ENCODE results near the gene ACADSB. TPM values are rescaled to one million over a fixed set of nuclear protein-coding genes. Genes with fewer than 3 reads are reported as not detected.

ACADSB gene
- total RNA-seq, 1 donor from 2014 or later, result 22.7 TPM

DNA sequence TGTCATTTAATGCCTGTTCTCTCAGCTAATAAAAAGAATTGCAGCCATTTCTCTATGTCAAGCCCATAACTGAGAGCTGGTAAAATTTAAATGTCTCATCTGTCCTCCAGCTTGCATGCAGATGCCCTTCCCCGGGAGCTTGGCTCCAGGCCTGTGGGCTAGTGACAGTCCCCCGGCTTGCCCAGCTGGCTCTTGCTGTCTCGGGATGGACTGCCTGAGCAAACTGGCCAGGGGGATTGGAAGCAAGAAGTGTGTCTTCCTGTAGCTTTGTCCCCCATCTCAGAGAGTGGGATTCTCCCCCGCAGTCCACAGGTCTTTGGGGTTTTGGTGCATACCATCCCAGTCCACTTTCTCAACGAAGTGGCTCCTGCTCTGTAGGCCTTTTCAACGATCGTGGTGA is 73.1 kb downstream of the ACADSB start:
- Mint-ChIP-seq H3K27me3 (peaks cover 11% of the 10 kb centered on the region), H3K36me3 (ENCODE audit: low read depth) (no peaks in the 10 kb centered on the region), H3K4me1 (no peaks in the 10 kb centered on the region), H3K9me3 (no peaks in the 10 kb centered on the region), H3K27ac (no peak overlapping the region), H3K4me3 (no peak overlapping the region)
- CTCF ChIA-PET, result no interaction called here
- TF ChIP-seq, protein P1, sequence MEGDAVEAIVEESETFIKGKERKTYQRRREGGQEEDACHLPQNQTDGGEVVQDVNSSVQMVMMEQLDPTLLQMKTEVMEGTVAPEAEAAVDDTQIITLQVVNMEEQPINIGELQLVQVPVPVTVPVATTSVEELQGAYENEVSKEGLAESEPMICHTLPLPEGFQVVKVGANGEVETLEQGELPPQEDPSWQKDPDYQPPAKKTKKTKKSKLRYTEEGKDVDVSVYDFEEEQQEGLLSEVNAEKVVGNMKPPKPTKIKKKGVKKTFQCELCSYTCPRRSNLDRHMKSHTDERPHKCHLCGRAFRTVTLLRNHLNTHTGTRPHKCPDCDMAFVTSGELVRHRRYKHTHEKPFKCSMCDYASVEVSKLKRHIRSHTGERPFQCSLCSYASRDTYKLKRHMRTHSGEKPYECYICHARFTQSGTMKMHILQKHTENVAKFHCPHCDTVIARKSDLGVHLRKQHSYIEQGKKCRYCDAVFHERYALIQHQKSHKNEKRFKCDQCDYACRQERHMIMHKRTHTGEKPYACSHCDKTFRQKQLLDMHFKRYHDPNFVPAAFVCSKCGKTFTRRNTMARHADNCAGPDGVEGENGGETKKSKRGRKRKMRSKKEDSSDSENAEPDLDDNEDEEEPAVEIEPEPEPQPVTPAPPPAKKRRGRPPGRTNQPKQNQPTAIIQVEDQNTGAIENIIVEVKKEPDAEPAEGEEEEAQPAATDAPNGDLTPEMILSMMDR (IDR thresholded peaks at IDR 0.05), result no peak
- ATAC-seq (ENCODE audit: low read depth) (no peak), DNase-seq (no peak)
- POLR2A ChIA-PET, result no interaction called here
- intact Hi-C loops (cut with micrococcal nuclease), result no loop called here

DNA sequence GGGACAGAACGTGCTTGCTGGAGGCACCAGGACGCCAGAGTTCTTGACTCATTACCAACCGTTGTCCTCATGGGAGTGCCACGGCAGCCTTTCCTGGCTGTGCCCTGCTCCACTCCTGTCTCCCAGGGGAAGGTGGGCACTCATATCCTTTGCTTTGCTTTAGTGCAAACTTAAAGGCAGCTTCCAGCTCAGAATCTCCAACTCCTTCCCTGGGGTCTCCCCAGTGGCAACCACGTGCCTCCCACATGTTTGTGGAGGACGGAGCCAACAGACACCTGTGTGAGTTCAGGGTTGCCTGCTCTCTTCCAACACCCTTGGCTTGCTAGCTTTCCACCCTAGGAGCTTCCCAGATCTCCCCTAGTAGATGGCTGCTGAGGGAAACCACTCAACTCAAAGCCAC is 75.0 kb downstream of the ACADSB start:
- DNase-seq, result no peak
- Mint-ChIP-seq H3K27ac (no peak overlapping the region), H3K4me3 (no peak overlapping the region), H3K9me3 (no peaks in the 10 kb centered on the region), H3K4me1 (no peaks in the 10 kb centered on the region), H3K27me3 (peaks cover 8% of the 10 kb centered on the region), H3K36me3 (ENCODE audit: low read depth) (no peaks in the 10 kb centered on the region)
- TF ChIP-seq, protein P1 (IDR thresholded peaks at IDR 0.05), result no peak
- ChIA-PET POLR2A (no interaction called here), CTCF (no interaction called here)
- no peak for ATAC-seq (ENCODE audit: low read depth)
- intact Hi-C loops (cut with micrococcal nuclease), result no loop called here

DNA sequence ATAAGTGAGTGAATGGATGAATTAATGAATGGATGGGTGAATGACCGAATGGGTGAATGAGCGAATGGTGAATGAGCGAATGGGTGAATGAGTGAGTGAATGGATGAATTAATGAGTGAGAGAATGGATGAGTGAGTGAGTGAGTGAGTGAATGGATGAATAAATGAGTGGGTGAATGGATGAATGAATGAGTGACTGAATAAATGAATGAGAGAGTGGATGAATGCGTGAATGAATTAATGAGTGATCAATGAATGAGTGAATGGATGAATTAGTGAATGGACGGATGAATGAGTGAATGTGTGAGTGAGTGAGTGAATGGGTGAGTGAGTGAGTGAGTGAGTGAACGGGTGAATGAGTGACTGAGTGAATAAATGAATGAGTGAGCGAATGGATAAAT is 77.5 kb downstream of the ACADSB start:
- no peak overlapping the region for H3K27ac Mint-ChIP-seq
- H3K36me3 Mint-ChIP-seq (ENCODE audit: low read depth), result no peaks in the 10 kb centered on the region
- ChIA-PET POLR2A (no interaction called here), CTCF (no interaction called here)
- intact Hi-C loops (cut with micrococcal nuclease), result no loop called here
- no peak overlapping the region for H3K4me3 Mint-ChIP-seq
- no peaks in the 10 kb centered on the region for H3K27me3 Mint-ChIP-seq
- H3K9me3 Mint-ChIP-seq, result no peaks in the 10 kb centered on the region
- no peak for DNase-seq
- TF ChIP-seq, protein P1 (IDR thresholded peaks at IDR 0.05), result no peak
- H3K4me1 Mint-ChIP-seq, result peaks cover 2% of the 10 kb centered on the region
- ATAC-seq (ENCODE audit: low read depth), result no peak

DNA sequence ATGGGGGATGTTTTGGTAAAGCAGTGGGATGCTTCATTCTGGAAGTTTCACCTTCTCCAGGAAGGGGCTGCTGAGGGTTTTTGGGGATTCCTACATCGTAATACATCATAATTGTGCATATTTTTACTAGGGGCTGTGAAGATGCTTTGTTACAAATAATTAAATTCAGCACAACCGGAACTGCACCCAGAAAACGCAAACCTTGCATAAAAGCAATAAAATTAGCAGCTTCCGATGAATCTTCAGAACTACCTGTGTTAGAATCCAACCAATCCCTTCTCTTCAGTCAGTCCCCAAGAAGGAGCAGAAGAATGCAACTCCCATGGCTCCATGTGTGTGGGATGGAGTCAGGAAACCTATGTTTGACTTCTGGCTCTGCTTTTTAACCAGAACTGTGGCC is 78.5 kb downstream of the ACADSB start:
- no peak overlapping the region for H3K27ac Mint-ChIP-seq
- ATAC-seq (ENCODE audit: low read depth), result no peak
- DNase-seq, result no peak
- TF ChIP-seq, protein P1 (IDR thresholded peaks at IDR 0.05), result no peak
- peaks cover 2% of the 10 kb centered on the region for H3K4me1 Mint-ChIP-seq
- POLR2A ChIA-PET, result no interaction called here
- intact Hi-C loops (cut with micrococcal nuclease), result no loop called here
- no peak overlapping the region for H3K4me3 Mint-ChIP-seq
- H3K27me3 Mint-ChIP-seq, result peaks cover under 1% of the 10 kb centered on the region
- H3K36me3 Mint-ChIP-seq (ENCODE audit: low read depth), result no peaks in the 10 kb centered on the region
- no peaks in the 10 kb centered on the region for H3K9me3 Mint-ChIP-seq
- CTCF ChIA-PET, result no interaction called here

DNA sequence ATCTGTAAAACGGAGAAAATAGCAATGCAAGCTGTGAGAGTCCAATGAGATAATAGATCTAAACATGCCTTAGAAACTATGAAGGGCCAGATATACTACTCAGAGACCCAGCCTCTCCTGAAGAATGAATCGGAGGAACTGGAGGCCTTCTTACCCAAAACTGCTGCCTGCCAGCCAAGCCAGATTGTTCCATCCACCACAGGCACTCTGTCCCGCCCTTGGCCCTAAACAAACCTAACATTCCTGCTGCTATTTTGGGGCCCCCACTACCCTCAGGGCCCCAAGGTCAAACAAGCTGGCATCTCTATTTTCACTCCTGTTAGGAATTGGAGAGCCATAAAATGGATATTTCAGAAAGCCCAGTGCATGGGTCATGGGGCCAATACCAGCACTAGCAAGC is 79.0 kb downstream of the ACADSB start:
- POLR2A ChIA-PET, result no interaction called here
- TF ChIP-seq, protein P1 (IDR thresholded peaks at IDR 0.05), result no peak
- H3K9me3 Mint-ChIP-seq, result no peaks in the 10 kb centered on the region
- no peak for DNase-seq
- CTCF ChIA-PET, result no interaction called here
- ATAC-seq (ENCODE audit: low read depth), result no peak
- peaks cover 3% of the 10 kb centered on the region for H3K27me3 Mint-ChIP-seq
- no peak overlapping the region for H3K4me3 Mint-ChIP-seq
- H3K4me1 Mint-ChIP-seq, result peaks cover 2% of the 10 kb centered on the region
- no peak overlapping the region for H3K27ac Mint-ChIP-seq
- intact Hi-C loops (cut with micrococcal nuclease), result no loop called here
- no peaks in the 10 kb centered on the region for H3K36me3 Mint-ChIP-seq (ENCODE audit: low read depth)

Measured in activated B cell treated with CpG ODN at 0.5 μM for 24 hours (primary cell).